H9 (cell line): ENCODE results near the gene UTP15. TPM values are rescaled to one million over a fixed set of nuclear protein-coding genes. Genes with fewer than 3 reads are reported as not detected.

Experiments used
- DNase-seq: peaks from one replicate; pipeline ENCODE4 v3.0.0-alpha.2; 2017
- H2AFZ ChIP-seq: one replicate; pipeline ENCODE4 v1.6.1; 2013; ENCODE audit warnings: mild to moderate bottlenecking, low read length, control low read depth, moderate library complexity
- H2AK5ac ChIP-seq: 2 replicates; pipeline ENCODE4 v1.6.1; 2013; ENCODE audit warnings: low read length, control low read depth, mixed read lengths; ENCODE audit not compliant: insufficient read length
- H2BK120ac ChIP-seq: one replicate; pipeline ENCODE4 v1.6.1; 2013; ENCODE audit warnings: low read depth, mild to moderate bottlenecking, low read length, control low read depth, inconsistent platforms; ENCODE audit not compliant: poor library complexity, severe bottlenecking
- H2BK12ac ChIP-seq: 2 replicates; pipeline ENCODE4 v1.6.1; 2013; ENCODE audit warnings: low read length, control low read depth, mixed read lengths, low read depth; ENCODE audit not compliant: insufficient read length
- H2BK15ac ChIP-seq: 2 replicates; pipeline ENCODE4 v1.6.1; 2013; ENCODE audit warnings: low read depth, low read length, control low read depth
- H2BK20ac ChIP-seq: one replicate; pipeline ENCODE4 v1.6.1; 2013; ENCODE audit warnings: low read depth, mild to moderate bottlenecking, low read length, control low read depth, inconsistent platforms; ENCODE audit not compliant: poor library complexity, severe bottlenecking
- H2BK5ac ChIP-seq: 2 replicates; pipeline ENCODE4 v1.6.1; 2013; ENCODE audit warnings: low read length, control low read depth, mixed read lengths; ENCODE audit not compliant: insufficient read length
- H3K14ac ChIP-seq: 2 replicates; pipeline ENCODE4 v1.6.1; 2013; ENCODE audit warnings: low read length, control low read depth; ENCODE audit not compliant: insufficient read depth
- H3K18ac ChIP-seq: 2 replicates; pipeline ENCODE4 v1.6.1; 2013; ENCODE audit warnings: low read depth, mild to moderate bottlenecking, mixed read lengths, low read length, control low read depth; ENCODE audit not compliant: insufficient read length
- H3K23ac ChIP-seq: 2 replicates; pipeline ENCODE4 v1.6.1; 2013; ENCODE audit warnings: low read length, control low read depth, mixed read lengths, low read depth; ENCODE audit not compliant: insufficient read length
- H3K23me2 ChIP-seq: 2 replicates; pipeline ENCODE4 v1.6.1; 2013; ENCODE audit warnings: low read depth, mild to moderate bottlenecking, mixed read lengths, low read length, control low read depth; ENCODE audit not compliant: insufficient read length, poor library complexity, severe bottlenecking
- H3K27ac ChIP-seq: 2 replicates; pipeline ENCODE4 v1.5.1; 2013; ENCODE audit warnings: low read length, control low read depth, mixed read lengths, low read depth; ENCODE audit not compliant: insufficient read length
- H3K27me3 ChIP-seq: 2 replicates; pipeline ENCODE4 v1.6.1; 2013; ENCODE audit warnings: low read length, control low read depth, inconsistent platforms; ENCODE audit not compliant: insufficient read depth
- H3K4ac ChIP-seq: 2 replicates; pipeline ENCODE4 v1.6.1; 2013; ENCODE audit warnings: low read depth, mild to moderate bottlenecking, control low read depth, inconsistent platforms, low read length, moderate library complexity
- H3K4me1 ChIP-seq: 2 replicates; pipeline ENCODE4 v1.6.1; 2013; ENCODE audit warnings: low read length, control low read depth, inconsistent platforms; ENCODE audit not compliant: insufficient read depth
- H3K4me2 ChIP-seq: 2 replicates; pipeline ENCODE4 v1.6.1; 2013; ENCODE audit warnings: low read length, control low read depth, mixed read lengths; ENCODE audit not compliant: insufficient read length, insufficient read depth
- H3K56ac ChIP-seq: 2 replicates; pipeline ENCODE4 v1.6.1; 2013; ENCODE audit warnings: low read depth, mild to moderate bottlenecking, mixed read lengths, low read length, control low read depth; ENCODE audit not compliant: insufficient read length
- H3K79me1 ChIP-seq: 2 replicates; pipeline ENCODE4 v1.6.1; 2013; ENCODE audit warnings: low read depth, mild to moderate bottlenecking, moderate library complexity, low read length, control low read depth, inconsistent platforms; ENCODE audit not compliant: insufficient read depth, poor library complexity, severe bottlenecking
- H3K79me2 ChIP-seq: 2 replicates; pipeline ENCODE4 v1.6.1; 2013; ENCODE audit warnings: low read length, control low read depth, inconsistent platforms; ENCODE audit not compliant: insufficient read depth
- H3K9ac ChIP-seq: 2 replicates; pipeline ENCODE4 v1.6.1; 2013; ENCODE audit warnings: low read length, control low read depth, mixed read lengths; ENCODE audit not compliant: insufficient read length; ENCODE audit errors: extremely low read depth
- H3K9me3 ChIP-seq: one replicate; pipeline ENCODE4 v1.6.1; 2013; ENCODE audit warnings: low read depth, low read length, inconsistent platforms; ENCODE audit not compliant: control insufficient read depth
- H3T11ph ChIP-seq: one replicate; pipeline ENCODE4 v1.6.1; 2013; ENCODE audit warnings: mild to moderate bottlenecking, low read length, control low read depth, inconsistent platforms
- H4K20me1 ChIP-seq: one replicate; pipeline ENCODE4 v1.6.1; 2013; ENCODE audit not compliant: control insufficient read depth, insufficient read length, insufficient read depth
- H4K5ac ChIP-seq: 2 replicates; pipeline ENCODE4 v1.6.1; 2013; ENCODE audit warnings: low read depth, mild to moderate bottlenecking, mixed read lengths, low read length, control low read depth; ENCODE audit not compliant: insufficient read length
- H4K8ac ChIP-seq: replicated peaks from 2 replicates; pipeline ENCODE4 v1.6.1; 2013; ENCODE audit warnings: low read length, control low read depth, mixed read lengths, low read depth; ENCODE audit not compliant: insufficient read length
- H4K91ac ChIP-seq: 2 replicates; pipeline ENCODE4 v1.6.1; 2013; ENCODE audit warnings: low read depth, mild to moderate bottlenecking, moderate library complexity, mixed read lengths, low read length, control low read depth; ENCODE audit not compliant: insufficient read length
- H3K27ac Mint-ChIP-seq, 3 experiments: 2 replicates in 2 of 3; 3 replicates in 1 of 3; pipeline ENCODE4 v1.8.0; 2020 to 2021; ENCODE audit warnings: mixed read lengths in 3 of 3, mild to moderate bottlenecking in 1 of 3, moderate library complexity in 1 of 3
- H3K27me3 Mint-ChIP-seq: 2 replicates; pipeline ENCODE4 v1.8.0; 2021; ENCODE audit warnings: low read depth, mild to moderate bottlenecking, moderate library complexity, mixed read lengths
- H3K36me3 Mint-ChIP-seq, 3 experiments: 2 replicates in 2 of 3; 3 replicates in 1 of 3; pipeline ENCODE4 v1.8.0; 2020 to 2021; ENCODE audit warnings: low read depth in 3 of 3, mixed read lengths in 3 of 3; ENCODE audit not compliant: insufficient read depth in 1 of 3
- H3K4me1 Mint-ChIP-seq, 2 experiments: 2 replicates each; pipeline ENCODE4 v1.8.0; 2020; ENCODE audit warnings: mixed read lengths in 2 of 2
- H3K4me3 Mint-ChIP-seq, 2 experiments: 2 replicates in 1 of 2; 3 replicates in 1 of 2; pipeline ENCODE4 v1.8.0; 2020 to 2021; ENCODE audit warnings: mild to moderate bottlenecking in 2 of 2, mixed read lengths in 2 of 2, moderate library complexity in 1 of 2
- H3K9me3 Mint-ChIP-seq, 2 experiments: 2 replicates in 1 of 2; 3 replicates in 1 of 2; pipeline ENCODE4 v1.8.0; 2020; ENCODE audit warnings: mild to moderate bottlenecking in 2 of 2, mixed read lengths in 2 of 2, moderate library complexity in 1 of 2
- CTCF ChIP-seq: fragments of 200-600 bp; sonication (generic); conservative IDR thresholded peaks from 3 replicates; pipeline ENCODE4 v1.8.0; 2021; ENCODE audit warnings: antibody characterized with exemption, mild to moderate bottlenecking
- WGBS: extraction: QIAGEN DNeasy Blood & Tissue Kit; methylation state at CpG from one replicate; pipeline ENCODE4 v1.1.7; 2013; ENCODE audit warnings: missing lambda C conversion rate, low lambda C conversion rate, mixed read lengths; ENCODE audit not compliant: insufficient read length; ENCODE audit errors: extremely low coverage; 5-methylcytosine and 5-hydroxymethylcytosine counted together
- total RNA-seq: library from RNA; stranded (reverse); gene quantifications from 2 replicates; pipeline ENCODE4 v1.2.1, GENCODE V29; 2021

UTP15 gene
- total RNA-seq, 1 experiment from 2014 or later = 43.5 TPM

DNA sequence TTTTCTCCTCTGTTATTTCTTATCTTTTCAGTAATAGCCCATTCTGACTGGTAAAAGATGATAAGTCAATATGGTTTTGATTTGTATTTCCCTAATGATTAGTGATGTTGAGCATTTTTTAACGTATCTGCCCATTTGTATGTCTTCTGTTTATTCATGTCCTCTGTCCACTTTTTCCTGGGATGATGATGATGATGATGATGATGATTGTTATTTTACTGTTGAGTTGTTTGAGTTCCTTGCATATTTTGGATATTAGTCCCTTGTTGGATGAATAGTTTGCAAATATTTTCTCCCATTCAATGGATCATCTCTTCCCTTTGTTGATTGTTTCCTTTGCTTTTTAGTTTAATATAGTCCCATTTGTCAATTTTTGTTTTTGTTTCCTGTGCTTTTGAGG, 27.0 kb downstream of the UTP15 start:
- Histone ChIP-seq H3K79me2 (no peaks in the 10 kb centered on the region), H3K27ac (no peak overlapping the region), H2AFZ (no peak overlapping the region), H3K4me1 (no peaks in the 10 kb centered on the region), H3K23ac (no peak overlapping the region), H2BK120ac (no peak overlapping the region), H2BK15ac (no peak overlapping the region), H3K4ac (no peak overlapping the region), H2BK5ac (no peak overlapping the region), H4K91ac (no peak overlapping the region), H3K14ac (no peak overlapping the region), H3T11ph (no peak overlapping the region), H3K4me2 (no peak overlapping the region), H4K5ac (no peak overlapping the region), H3K56ac (no peak overlapping the region), H4K20me1 (no peaks in the 10 kb centered on the region), H3K9ac (no peak overlapping the region), H4K8ac (no peak overlapping the region), H3K18ac (no peak overlapping the region), H2AK5ac (no peak overlapping the region), H3K23me2 (no peaks in the 10 kb centered on the region), H2BK20ac (no peak overlapping the region), H3K9me3 (no peaks in the 10 kb centered on the region), H2BK12ac (no peak overlapping the region), H3K27me3 (no peaks in the 10 kb centered on the region), H3K79me1 (no peaks in the 10 kb centered on the region)
- Mint-ChIP-seq H3K4me3 (no peak overlapping the region), H3K9me3 (no peaks in the 10 kb centered on the region), H3K4me1 (no peaks in the 10 kb centered on the region), H3K36me3 (peaks cover 0 to 1% (median 0%) of the 10 kb centered on the region in 3 experiments; a peak in 1 of 7 replicates), H3K27me3 (no peaks in the 10 kb centered on the region), H3K27ac (no peak overlapping the region)
- no CpG with 5 or more reads among the region's 1 CpG for WGBS
- no peak for DNase-seq
- TF ChIP-seq CTCF = no peak
